Mesothelial cell of epicardium (in vitro differentiated cells): Measurements from ENCODE around the gene FITM2. TPM values are rescaled to one million over a fixed set of nuclear protein-coding genes. Genes with fewer than 3 reads are reported as not detected.
"Not testable (repeated sequence)": the region's sequence is repeated elsewhere in the genome, so short reads cannot be mapped to it uniquely, and the experiment has no call there.

Experiments used
- DNase-seq, 2 experiments: peaks; one replicate each; pipeline ENCODE4 v3.0.0; 2021; ENCODE audit warnings: low spot score in 2 of 2; ENCODE audit not compliant: unreplicated experiment in 2 of 2
- H3K27ac Mint-ChIP-seq: 2 replicates; pipeline ENCODE4 v1.8.0; 2021; ENCODE audit warnings: mixed read lengths
- H3K27me3 Mint-ChIP-seq: 2 replicates; pipeline ENCODE4 v1.8.0; 2021; ENCODE audit warnings: low read depth, mixed read lengths
- H3K36me3 Mint-ChIP-seq: 2 replicates; pipeline ENCODE4 v1.8.0; 2021; ENCODE audit warnings: mixed read lengths
- H3K4me1 Mint-ChIP-seq: 2 replicates; pipeline ENCODE4 v1.8.0; 2021; ENCODE audit warnings: mixed read lengths
- H3K4me3 Mint-ChIP-seq: 2 replicates; pipeline ENCODE4 v1.8.0; 2021; ENCODE audit warnings: mild to moderate bottlenecking, moderate library complexity, mixed read lengths
- H3K9me3 Mint-ChIP-seq: 2 replicates; pipeline ENCODE4 v1.8.0; 2021; ENCODE audit warnings: mixed read lengths
- CTCF ChIP-seq: fragments of 200-600 bp; sonication (generic); IDR thresholded peaks from one replicate; pipeline ENCODE4 v1.5.0; 2021; ENCODE audit warnings: antibody characterized with exemption; ENCODE audit not compliant: unreplicated experiment
- total RNA-seq: library from RNA; stranded (reverse); gene quantifications from 3 replicates; pipeline ENCODE4 v1.2.1, GENCODE V29; 2021

FITM2 gene
- total RNA-seq, 1 donor from 2014 or later: 4.2 TPM

- no peak for DNase-seq
- H3K9me3 Mint-ChIP-seq: no peaks in the 10 kb centered on the region
- no peak overlapping the region for H3K27ac Mint-ChIP-seq
- H3K4me3 Mint-ChIP-seq: no peak overlapping the region
- no peaks in the 10 kb centered on the region for H3K27me3 Mint-ChIP-seq
- no peak for TF ChIP-seq CTCF
- H3K4me1 Mint-ChIP-seq: peaks cover 3% of the 10 kb centered on the region
- H3K36me3 Mint-ChIP-seq: no peaks in the 10 kb centered on the region
These were observed 17.4 kb upstream of the FITM2 start for GRCh38 chr20:44328428-44328827.

- not testable (repeated sequence) for DNase-seq, H3K4me1 Mint-ChIP-seq, H3K36me3 Mint-ChIP-seq, H3K4me3 Mint-ChIP-seq, H3K27ac Mint-ChIP-seq, H3K27me3 Mint-ChIP-seq, H3K9me3 Mint-ChIP-seq
These were observed 16.7 kb upstream of the FITM2 start for GRCh38 chr20:44327748-44328147.

GRCh38 chr20:44326391-44327159 lies 15.6 kb upstream of the FITM2 start:
- no peak overlapping the region for H3K27ac Mint-ChIP-seq
- no peak for DNase-seq
- no peaks in the 10 kb centered on the region for H3K9me3 Mint-ChIP-seq
- H3K36me3 Mint-ChIP-seq: no peaks in the 10 kb centered on the region
- H3K4me3 Mint-ChIP-seq: peak overlapping the region; percentile 28
- H3K27me3 Mint-ChIP-seq: no peaks in the 10 kb centered on the region
- no peak for TF ChIP-seq CTCF
- peaks cover 3% of the 10 kb centered on the region for H3K4me1 Mint-ChIP-seq

- no peak for TF ChIP-seq CTCF
- Mint-ChIP-seq H3K27ac (no peak overlapping the region), H3K4me3 (no peak overlapping the region), H3K36me3 (no peaks in the 10 kb centered on the region), H3K4me1 (no peaks in the 10 kb centered on the region), H3K9me3 (no peaks in the 10 kb centered on the region), H3K27me3 (no peaks in the 10 kb centered on the region)
- DNase-seq: no peak
These were observed 13.3 kb upstream of the FITM2 start for GRCh38 chr20:44324343-44324742.

- no peak for TF ChIP-seq CTCF
- no peak overlapping the region for H3K4me3 Mint-ChIP-seq
- peaks cover 2% of the 10 kb centered on the region for H3K27me3 Mint-ChIP-seq
- H3K9me3 Mint-ChIP-seq: peaks cover 6% of the 10 kb centered on the region
- DNase-seq: no peak
- no peak overlapping the region for H3K27ac Mint-ChIP-seq
- no peaks in the 10 kb centered on the region for H3K4me1 Mint-ChIP-seq
- H3K36me3 Mint-ChIP-seq: no peaks in the 10 kb centered on the region
These were observed 8.9 kb upstream of the FITM2 start for GRCh38 chr20:44319839-44320422.

- no peak for DNase-seq
- Mint-ChIP-seq H3K36me3 (no peaks in the 10 kb centered on the region), H3K4me3 (no peak overlapping the region), H3K27ac (no peak overlapping the region), H3K9me3 (peaks cover 6% of the 10 kb centered on the region), H3K27me3 (peaks cover 8% of the 10 kb centered on the region), H3K4me1 (peaks cover 12% of the 10 kb centered on the region)
- TF ChIP-seq CTCF: no peak
These were observed 3.9 kb upstream of the FITM2 start for GRCh38 chr20:44314870-44315269.
